Lung (tissue), 12 donors: ENCODE measurements around the gene SLC22A23. TPM values are rescaled to one million over a fixed set of nuclear protein-coding genes. Genes with fewer than 3 reads are reported as not detected.

Source experiments
- ATAC-seq: fragments of 200-7000 bp; cut with Tn5 transposase; one replicate; pipeline ENCODE4 v1.9.1; 2020; ENCODE audit warnings: moderate number of reproducible peaks; ENCODE audit not compliant: insufficient read depth, low FRiP score
- DNase-seq, 3 donors: peaks; one replicate each; pipeline ENCODE4 v3.0.0-alpha.2; 2013 to 2017
- H3K27ac ChIP-seq, 2 donors: one replicate each; pipeline ENCODE4 v1.5.1; 2013; ENCODE audit warnings: mild to moderate bottlenecking in 2 of 2, moderate library complexity in 2 of 2, control low read depth in 1 of 2, inconsistent platforms in 1 of 2, low read depth in 1 of 2, low read length in 1 of 2
- H3K27me3 ChIP-seq, 3 donors: one replicate each; pipeline ENCODE4 v1.5.1; 2013; ENCODE audit warnings: low read length in 2 of 3; ENCODE audit not compliant: control insufficient read depth in 3 of 3, insufficient read depth in 3 of 3
- H3K36me3 ChIP-seq, 4 donors: one replicate each; pipeline ENCODE4 v1.5.1; 2013; ENCODE audit warnings: low read length in 4 of 4, mild to moderate bottlenecking in 1 of 4, moderate library complexity in 1 of 4; ENCODE audit not compliant: control insufficient read depth in 4 of 4, insufficient read depth in 4 of 4
- H3K4me1 ChIP-seq, 5 donors: one replicate each; pipeline ENCODE4 v1.5.1; 2013; ENCODE audit warnings: low read length in 5 of 5, mild to moderate bottlenecking in 2 of 5, moderate library complexity in 1 of 5; ENCODE audit not compliant: control insufficient read depth in 5 of 5, insufficient read depth in 5 of 5
- H3K4me3 ChIP-seq: one replicate; pipeline ENCODE4 v1.5.1; 2013; ENCODE audit warnings: mild to moderate bottlenecking, control low read depth, moderate library complexity
- H3K9ac ChIP-seq, 2 donors: one replicate each; pipeline ENCODE4 v1.5.1; 2013; ENCODE audit warnings: low read length in 2 of 2, control low read depth in 1 of 2; ENCODE audit not compliant: insufficient read depth in 1 of 2
- H3K9me3 ChIP-seq, 4 donors: one replicate each; pipeline ENCODE4 v1.5.1; 2013; ENCODE audit warnings: low read length in 3 of 4, mild to moderate bottlenecking in 1 of 4, moderate library complexity in 1 of 4; ENCODE audit not compliant: control insufficient read depth in 4 of 4, insufficient read depth in 3 of 4
- CTCF ChIP-seq: IDR thresholded peaks from 2 replicates; pipeline ENCODE4 v1.5.1; 2012; ENCODE audit warnings: mild to moderate bottlenecking; ENCODE audit errors: control extremely low read depth, extremely low read depth
- WGBS, 2 donors: extraction: QIAGEN DNeasy Blood & Tissue Kit; methylation state at CpG; one replicate each; pipeline ENCODE4 v1.1.7; 2013; 5-methylcytosine and 5-hydroxymethylcytosine counted together
- polyA plus RNA-seq, 2 donors: library from polyadenylated mRNA; stranded (reverse); fragments of 200-250 nt; gene quantifications; one replicate each; pipeline ENCODE4 v1.2.1, GENCODE V29; 2013
- total RNA-seq, 2 donors: library from RNA; depleted of rRNA in 1 of 2; stranded (reverse); fragments of >200 nt in 1 of 2; gene quantifications; one replicate each; pipeline ENCODE4 v1.2.1, GENCODE V29; 2014 to 2021
- donor health status: control.
- donor health status: control.
- donor health status: Bipolar disorder and iron deficiency.
- donor health status: healthy.
- donor health status: DM: yes; HTN: yes; CAD: no.

Gene SLC22A23
- total and polyA plus RNA-seq, 4 donors, result 6.6 to 45.6 (median 24.1) TPM

DNA sequence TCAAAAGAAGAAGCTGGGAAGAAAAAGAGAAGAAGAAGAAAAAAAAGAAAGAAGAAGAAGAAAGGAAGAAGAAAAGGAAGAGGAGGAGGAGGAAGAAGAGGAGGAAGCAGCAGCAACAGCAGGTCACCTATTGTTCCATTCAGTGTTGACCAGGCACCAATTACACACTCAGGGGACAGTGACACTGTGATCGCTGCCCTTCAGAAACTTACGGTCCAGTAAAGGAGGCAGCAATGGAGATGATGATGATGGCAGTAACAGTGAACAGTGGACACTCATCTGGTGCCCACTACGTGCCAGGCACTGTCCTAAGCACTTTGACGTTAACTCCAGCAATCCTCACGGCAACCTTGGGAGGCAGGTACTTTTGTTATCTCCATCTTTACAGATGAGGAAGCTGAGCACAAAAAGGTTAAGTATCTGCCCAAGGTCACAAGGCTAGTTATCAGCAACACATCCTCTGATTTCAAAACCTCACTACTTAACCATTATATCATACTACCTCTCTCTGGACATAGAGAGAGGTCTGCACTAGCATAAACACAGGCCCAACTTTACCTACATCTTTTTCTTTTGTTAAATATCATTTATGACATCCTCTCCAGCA is 83.2 kb downstream of the SLC22A23 start:
- WGBS, 2 donors, result 93 to 94% methylated on average over 5 of the region's 5 CpGs
- Histone ChIP-seq H3K27me3 (no peaks in the 10 kb centered on the region), H3K9me3 (peaks cover 0 to 2% (median 0%) of the 10 kb centered on the region in 4 donors), H3K4me1 (peaks cover 0 to 33% (median 3%) of the 10 kb centered on the region in 5 donors), H3K4me3 (no peak overlapping the region), H3K27ac (no peak overlapping the region), H3K9ac (no peak overlapping the region), H3K36me3 (peaks cover 0 to 2% (median 0%) of the 10 kb centered on the region in 4 donors)
- TF ChIP-seq CTCF, result no peak
- DNase-seq, result no peak
- no peak for ATAC-seq

GRCh38 chr6:3372912-3373554 is 83.8 kb downstream of the SLC22A23 start:
- no peak for TF ChIP-seq CTCF
- H3K27ac ChIP-seq, result no peak overlapping the region
- H3K4me3 ChIP-seq, result no peak overlapping the region
- H3K9me3 ChIP-seq, result peaks cover 0 to 2% (median 0%) of the 10 kb centered on the region in 4 donors
- peaks cover 0 to 36% (median 3%) of the 10 kb centered on the region in 5 donors for H3K4me1 ChIP-seq
- 79 to 86% methylated on average over 6 of the region's 6 CpGs for WGBS, 2 donors
- H3K27me3 ChIP-seq, result no peaks in the 10 kb centered on the region
- no peak overlapping the region for H3K9ac ChIP-seq
- H3K36me3 ChIP-seq, result peaks cover 0 to 2% (median 0%) of the 10 kb centered on the region in 4 donors
- no peak for ATAC-seq
- no peak for DNase-seq

GRCh38 chr6:3372184-3372846 is 84.5 kb downstream of the SLC22A23 start:
- Histone ChIP-seq H3K4me3 (no peak overlapping the region), H3K36me3 (peaks cover 0 to 2% (median 0%) of the 10 kb centered on the region in 4 donors), H3K9ac (no peak overlapping the region), H3K4me1 (peaks cover 0 to 32% (median 3%) of the 10 kb centered on the region in 5 donors), H3K27me3 (no peaks in the 10 kb centered on the region), H3K9me3 (peaks cover 0 to under 1% (median 0%) of the 10 kb centered on the region in 4 donors), H3K27ac (no peak overlapping the region)
- ATAC-seq (no peak), DNase-seq (no peak)
- no peak for TF ChIP-seq CTCF
- WGBS, 2 donors, result 80 to 90% methylated on average over 12 of the region's 12 CpGs
